HAP-1 (cell line): ENCODE data around the gene NR2C2.

ENCODE experiments used
- DNase-seq, 2 experiments: peaks; one replicate each; pipeline ENCODE4 v3.0.0-alpha.2; 2016 to 2020; ENCODE audit warnings: low spot score in 2 of 2
- H3K27me3 ChIP-seq: fragments of 250-450 bp; sonication (Bioruptor Pico); 2 replicates; pipeline ENCODE4 v1.5.1; 2020; ENCODE audit warnings: low read depth, mild to moderate bottlenecking, moderate library complexity
- H3K36me3 ChIP-seq: fragments of 250-450 bp; sonication (Bioruptor Pico); replicated peaks from 2 replicates; pipeline ENCODE4 v1.5.1; 2020; ENCODE audit warnings: mild to moderate bottlenecking
- H3K4me1 ChIP-seq: fragments of 250-450 bp; sonication (Bioruptor Pico); 2 replicates; pipeline ENCODE4 v1.5.1; 2020; ENCODE audit warnings: mild to moderate bottlenecking
- H3K4me3 ChIP-seq: fragments of 250-450 bp; sonication (Bioruptor Pico); 2 replicates; pipeline ENCODE4 v1.5.1; 2020; ENCODE audit warnings: mild to moderate bottlenecking, moderate library complexity
- H3K9me3 ChIP-seq: fragments of 250-450 bp; sonication (Bioruptor Pico); 2 replicates; pipeline ENCODE4 v1.5.1; 2020; ENCODE audit warnings: mild to moderate bottlenecking, moderate library complexity
- in situ Hi-C: fragments of 300-500 bp; cut with MboI; formaldehyde crosslinking; loops from 3 replicates; pipeline ENCODE4 v1.14.3; 2020; ENCODE audit warnings: low sequenced_read_pairs, inconsistent platforms, mixed read lengths

NR2C2 gene

DNA sequence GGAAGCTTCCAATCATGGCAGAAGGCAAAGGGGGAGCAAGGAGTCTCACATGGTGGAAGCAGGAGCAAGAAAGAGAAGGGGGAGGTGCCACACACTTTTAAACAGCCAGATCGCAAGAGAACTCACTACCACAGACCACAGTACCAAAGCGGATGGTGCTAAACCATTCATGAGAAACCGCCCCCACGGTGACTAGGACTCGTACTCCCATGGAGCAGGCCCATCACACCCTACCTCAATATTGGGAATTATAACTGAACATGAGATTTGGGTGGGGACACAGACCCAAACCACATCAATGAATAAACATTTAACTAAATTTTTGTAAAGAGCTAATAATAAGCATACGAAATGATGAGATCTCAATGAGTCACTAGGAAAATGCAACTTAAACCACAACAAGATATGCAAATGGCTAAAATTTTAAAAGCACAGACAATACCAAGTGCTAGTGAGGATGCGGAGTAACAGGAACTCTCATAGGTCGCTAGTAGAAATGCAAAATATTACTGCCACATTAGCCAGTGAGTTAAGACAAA is 107.7 kb downstream of the NR2C2 start:
- no peaks in the 10 kb centered on the region for H3K27me3 ChIP-seq
- in situ Hi-C loops = no loop called here
- DNase-seq = no peak
- peaks cover 80% of the 10 kb centered on the region for H3K36me3 ChIP-seq
- no peak overlapping the region for H3K4me3 ChIP-seq
- no peaks in the 10 kb centered on the region for H3K9me3 ChIP-seq
- H3K4me1 ChIP-seq = no peaks in the 10 kb centered on the region

GRCh38 chr3:15056676-15057404 is 109.5 kb downstream of the NR2C2 start:
- Histone ChIP-seq H3K4me1 (no peaks in the 10 kb centered on the region), H3K36me3 (peaks cover 65% of the 10 kb centered on the region), H3K4me3 (no peak overlapping the region), H3K27me3 (no peaks in the 10 kb centered on the region), H3K9me3 (no peaks in the 10 kb centered on the region)
- in situ Hi-C loops = no loop called here
- no peak for DNase-seq

- Histone ChIP-seq H3K27me3 (no peaks in the 10 kb centered on the region), H3K4me1 (peaks cover 10% of the 10 kb centered on the region), H3K4me3 (no peak overlapping the region), H3K36me3 (peaks cover 60% of the 10 kb centered on the region), H3K9me3 (no peaks in the 10 kb centered on the region)
- in situ Hi-C loops = no loop called here
- DNase-seq = no peak
Measured at GRCh38 chr3:15060029-15060428, 112.6 kb downstream of the NR2C2 start.

DNA sequence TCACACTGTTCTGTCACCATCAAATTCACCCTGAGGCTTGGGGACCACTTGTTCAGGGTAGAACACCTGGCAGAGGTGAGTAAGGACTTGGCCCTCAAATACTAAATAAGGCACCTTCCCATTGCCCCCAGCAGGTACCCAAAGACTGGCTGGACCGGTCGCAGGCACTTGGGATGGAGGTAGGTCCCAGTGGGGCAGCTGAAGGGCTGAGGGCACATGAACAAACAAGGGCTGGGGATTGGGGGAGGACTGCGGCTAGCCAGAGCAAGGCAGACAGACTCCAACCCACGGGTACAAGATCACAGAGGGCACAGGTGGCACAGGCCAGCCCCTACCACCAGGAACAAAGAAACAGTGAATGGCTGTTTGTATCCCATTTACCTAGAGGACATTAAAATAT is 115.9 kb downstream of the NR2C2 start:
- Histone ChIP-seq H3K4me3 (peak overlapping the region; percentile 92), H3K27me3 (no peaks in the 10 kb centered on the region), H3K36me3 (peaks cover 32% of the 10 kb centered on the region), H3K4me1 (peaks cover 13% of the 10 kb centered on the region), H3K9me3 (no peaks in the 10 kb centered on the region; the same call in 1 of the 2 replicates)
- in situ Hi-C loops = no loop called here
- no peak for DNase-seq

DNA sequence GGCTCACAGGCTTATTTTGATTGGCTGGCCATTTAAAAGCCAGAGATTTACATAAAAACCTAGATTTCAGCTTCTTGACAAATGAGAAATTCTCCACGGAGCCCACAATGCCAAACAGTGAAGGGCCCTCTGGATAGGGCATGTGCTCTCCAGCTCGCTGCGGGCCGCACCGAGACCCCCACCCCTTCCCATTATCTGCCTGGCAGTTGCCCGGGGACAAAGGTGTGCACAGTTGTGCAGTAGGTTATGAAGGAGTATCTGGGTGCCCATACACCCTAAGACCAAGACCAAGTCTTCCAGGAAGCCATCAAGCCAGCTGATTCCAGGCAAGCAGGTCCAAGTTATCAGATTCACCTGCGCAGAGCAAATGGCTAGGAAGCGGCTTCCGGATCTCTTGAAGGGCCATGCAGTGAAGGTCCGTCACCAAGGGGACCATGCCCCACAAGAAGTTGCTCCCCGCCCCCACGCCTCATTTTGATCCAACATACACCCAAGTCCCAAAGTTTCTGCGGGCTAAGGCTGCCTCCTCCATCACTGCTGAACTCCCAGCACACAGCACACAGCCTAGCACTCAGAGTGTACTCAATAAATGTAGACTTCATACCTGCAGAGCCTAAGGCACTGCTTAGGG is 116.4 kb downstream of the NR2C2 start:
- peak overlapping the region; percentile 92 for H3K4me3 ChIP-seq
- in situ Hi-C loops = no loop called here
- peaks cover 27% of the 10 kb centered on the region for H3K36me3 ChIP-seq
- H3K4me1 ChIP-seq = peaks cover 13% of the 10 kb centered on the region
- no peaks in the 10 kb centered on the region; the same call in 1 of the 2 replicates for H3K9me3 ChIP-seq
- DNase-seq = peak in 1 of 2 experiments; percentile 37
- H3K27me3 ChIP-seq = no peaks in the 10 kb centered on the region

GRCh38 chr3:15064299-15064834 is 117.0 kb downstream of the NR2C2 start:
- Histone ChIP-seq H3K36me3 (peaks cover 22% of the 10 kb centered on the region), H3K4me1 (peaks cover 13% of the 10 kb centered on the region), H3K4me3 (peak overlapping the region; percentile 92), H3K9me3 (no peaks in the 10 kb centered on the region; the same call in 1 of the 2 replicates), H3K27me3 (no peaks in the 10 kb centered on the region)
- DNase-seq = peak in 1 of 2 experiments; percentile 36
- in situ Hi-C loops = no loop called here

GRCh38 chr3:15064835-15065549 is 117.6 kb downstream of the NR2C2 start, which contains the start of gene MRPS25:
MRPS25 (minus strand) TSS chr3:15065315; CDS start chr3:15065194, 121 bp downstream.
- peaks cover 13% of the 10 kb centered on the region for H3K4me1 ChIP-seq
- H3K36me3 ChIP-seq = peaks cover 18% of the 10 kb centered on the region
- H3K4me3 ChIP-seq = peak within 1 kb of the TSS; percentile 92
- DNase-seq = peak; percentile 86 to 92
- H3K27me3 ChIP-seq = no peaks in the 10 kb centered on the region
- in situ Hi-C loops = no loop called here
- H3K9me3 ChIP-seq = no peaks in the 10 kb centered on the region; the same call in 1 of the 2 replicates

DNA sequence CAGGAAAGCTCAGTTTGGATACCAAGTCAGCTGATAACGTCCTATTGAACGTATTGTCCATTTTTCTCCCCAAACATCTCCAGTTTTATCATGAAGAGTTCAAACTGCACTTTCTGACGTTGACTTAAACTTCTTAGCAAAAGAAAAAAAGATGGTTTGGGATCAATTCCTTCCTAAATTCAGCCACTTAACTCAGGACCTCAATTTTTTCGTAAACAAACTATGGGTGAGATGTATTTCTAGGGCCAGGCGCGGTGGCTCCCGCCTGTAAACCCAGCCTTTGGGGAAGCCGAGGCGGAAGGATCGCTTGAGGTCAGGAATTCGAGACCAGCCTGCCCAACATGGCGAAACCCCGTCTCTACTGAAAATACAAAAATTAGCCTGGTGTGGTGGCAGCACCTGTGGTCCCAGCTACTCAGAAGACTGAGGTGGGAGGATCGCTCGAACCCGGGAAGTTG is 118.2 kb downstream of the NR2C2 start:
- peaks cover 21% of the 10 kb centered on the region for H3K36me3 ChIP-seq
- no peaks in the 10 kb centered on the region for H3K27me3 ChIP-seq
- H3K9me3 ChIP-seq = no peaks in the 10 kb centered on the region; the same call in 1 of the 2 replicates
- no peak for DNase-seq
- in situ Hi-C loops = no loop called here
- H3K4me3 ChIP-seq = peak overlapping the region; percentile 92
- H3K4me1 ChIP-seq = peaks cover 13% of the 10 kb centered on the region

- DNase-seq = no peak
- no peaks in the 10 kb centered on the region; the same call in 1 of the 2 replicates for H3K9me3 ChIP-seq
- in situ Hi-C loops = no loop called here
Measured at GRCh38 chr3:15066467-15066866, 119.1 kb downstream of the NR2C2 start.

GRCh38 chr3:15069441-15069840 is 122.1 kb downstream of the NR2C2 start:
- in situ Hi-C loops = no loop called here

More at GRCh38 chr3:15066467-15066866, 119.1 kb downstream of the NR2C2 start:
- no peak overlapping the region for H3K4me3 ChIP-seq
- H3K36me3 ChIP-seq = peaks cover 21% of the 10 kb centered on the region
- H3K27me3 ChIP-seq = no peaks in the 10 kb centered on the region
- peaks cover 13% of the 10 kb centered on the region for H3K4me1 ChIP-seq

GRCh38 chr3:15071699-15072098 is 124.3 kb downstream of the NR2C2 start:
- H3K27me3 ChIP-seq = no peaks in the 10 kb centered on the region
- peaks cover 44% of the 10 kb centered on the region for H3K36me3 ChIP-seq
- no peak overlapping the region for H3K4me3 ChIP-seq
- in situ Hi-C loops = no loop called here
- no peaks in the 10 kb centered on the region for H3K9me3 ChIP-seq
- no peaks in the 10 kb centered on the region for H3K4me1 ChIP-seq
- no peak for DNase-seq

More at GRCh38 chr3:15069441-15069840, 122.1 kb downstream of the NR2C2 start:
- H3K4me1 ChIP-seq = peaks cover 3% of the 10 kb centered on the region; the same call in 1 of the 2 replicates
- H3K27me3 ChIP-seq = no peaks in the 10 kb centered on the region
- no peak overlapping the region for H3K4me3 ChIP-seq
- H3K36me3 ChIP-seq = peaks cover 25% of the 10 kb centered on the region
- H3K9me3 ChIP-seq = no peaks in the 10 kb centered on the region; the same call in 1 of the 2 replicates
- no peak for DNase-seq

DNA sequence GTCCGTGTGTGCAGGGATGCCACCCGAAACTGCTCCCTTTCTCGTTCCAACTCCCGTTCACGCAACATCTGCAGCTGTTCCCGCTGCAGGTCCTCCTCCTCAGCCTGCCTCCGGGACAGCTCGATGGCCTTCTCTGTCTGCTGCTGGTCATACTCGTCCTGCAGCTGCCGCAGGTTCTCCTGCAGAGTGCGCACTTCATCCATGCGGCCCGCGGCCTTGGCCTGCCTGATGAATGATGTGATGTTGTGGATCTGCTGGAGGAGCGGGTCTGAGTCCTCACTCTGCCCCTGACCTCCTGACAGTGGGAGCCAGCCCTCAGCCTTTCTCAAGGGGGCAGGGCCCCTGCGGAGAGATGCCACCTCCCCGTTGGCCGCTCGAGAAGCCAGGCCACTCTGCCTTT is 127.1 kb downstream of the NR2C2 start:
- DNase-seq = no peak
- no peaks in the 10 kb centered on the region for H3K4me1 ChIP-seq
- in situ Hi-C loops = no loop called here
- H3K4me3 ChIP-seq = no peak overlapping the region
- H3K27me3 ChIP-seq = no peaks in the 10 kb centered on the region
- no peaks in the 10 kb centered on the region for H3K9me3 ChIP-seq
- peaks cover 67% of the 10 kb centered on the region for H3K36me3 ChIP-seq

DNA sequence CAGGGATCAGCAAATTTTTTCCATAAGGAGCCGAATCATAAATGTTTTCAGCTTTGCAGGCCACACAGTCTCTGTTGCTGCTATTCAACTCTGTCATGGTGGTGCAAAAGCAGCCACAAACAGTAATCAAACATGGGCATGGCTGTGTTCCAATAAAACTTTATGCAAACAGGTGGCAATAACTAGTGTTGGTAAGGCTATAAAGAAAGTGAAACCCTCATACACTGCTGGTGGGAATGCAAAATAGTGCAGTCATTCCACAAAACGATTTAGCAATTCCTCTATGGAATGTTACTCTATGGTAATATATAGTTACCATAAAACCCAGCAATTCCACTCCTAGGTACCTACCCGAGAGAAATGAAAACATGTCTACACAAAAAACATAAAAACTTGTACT is 131.7 kb downstream of the NR2C2 start:
- in situ Hi-C loops = no loop called here
- H3K4me3 ChIP-seq = no peak overlapping the region
- DNase-seq = no peak
- H3K4me1 ChIP-seq = no peaks in the 10 kb centered on the region
- H3K9me3 ChIP-seq = no peaks in the 10 kb centered on the region
- H3K27me3 ChIP-seq = no peaks in the 10 kb centered on the region
- H3K36me3 ChIP-seq = peaks cover 88% of the 10 kb centered on the region
